Measurements from ENCODE around the gene FAM171A2. TPM values are rescaled to one million over a fixed set of nuclear protein-coding genes. Genes with fewer than 3 reads are reported as not detected.

The FAM171A2 gene
- polyA plus RNA-seq, 1 donor (not counting 4 experiments of a cell fraction or from before 2014, with no cell fraction given) = 0.35 TPM

DNA sequence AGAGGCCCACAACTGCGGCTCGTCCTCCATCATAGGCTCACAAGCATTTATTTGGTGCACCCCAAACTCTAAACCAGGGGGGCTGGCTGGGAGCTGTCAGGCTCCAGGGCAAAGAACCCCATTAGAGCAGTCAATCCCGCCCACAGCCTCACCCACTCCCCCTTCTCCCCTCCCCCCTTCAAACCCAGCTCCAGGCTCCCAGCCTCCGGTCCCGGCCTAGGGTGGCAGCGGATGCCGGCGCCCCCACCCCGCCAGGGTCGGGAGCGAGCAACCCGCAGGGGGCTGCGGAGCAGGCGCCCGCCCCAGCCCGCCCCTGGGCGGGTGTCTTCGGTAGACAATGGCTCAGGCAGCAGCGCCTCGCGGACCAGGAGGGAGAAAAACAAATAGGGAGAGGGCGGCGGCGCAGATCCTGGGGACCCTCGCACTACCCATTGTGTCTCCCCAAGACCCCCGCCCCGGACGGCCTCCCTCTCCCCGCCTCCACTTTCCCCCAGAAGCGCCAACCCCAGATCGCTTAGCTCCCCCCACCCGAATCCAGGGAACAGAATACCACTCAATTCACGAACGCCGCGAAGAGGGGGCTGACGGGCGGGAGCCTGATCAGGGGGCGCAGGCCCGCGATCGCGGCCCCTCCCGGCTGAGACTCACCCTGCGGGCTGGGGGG lies 572 bp downstream of the FAM171A2 start:
- Histone ChIP-seq H3K4me3 (ENCODE audit: control insufficient read depth in 2 of 3, extremely low read depth in 1 of 3, insufficient read depth in 2 of 3, low read depth in 1 of 3, low read length in 3 of 3) (peak overlapping the region; percentile 54 to 72 (median 57)), H4K20me1 (ENCODE audit: control insufficient read depth, extremely low read depth, insufficient read depth, low read length) (no peaks in the 10 kb centered on the region), H3K4me2 (ENCODE audit: control insufficient read depth, extremely low read depth, insufficient read depth, low read depth, low read length) (peak overlapping the region; percentile 86), H2AFZ (ENCODE audit: control insufficient read depth, low read length) (peak overlapping the region; percentile 68), H3K4me1 (ENCODE audit: control insufficient read depth, extremely low read depth, insufficient read depth, low read length) (no peaks in the 10 kb centered on the region), H3K27ac (ENCODE audit: control insufficient read depth, insufficient read depth, low read length) (no peak overlapping the region), H3K27me3 (ENCODE audit: control insufficient read depth, extremely low read depth, insufficient read depth, low read length) (peaks cover 27% of the 10 kb centered on the region), H3K79me2 (ENCODE audit: control insufficient read depth, insufficient read depth, low read length) (no peaks in the 10 kb centered on the region), H3K9me3 (ENCODE audit: control insufficient read depth, low read depth, low read length) (no peaks in the 10 kb centered on the region), H3K9me1 (ENCODE audit: control insufficient read depth, extremely low read depth, insufficient read depth, low read length) (no peaks in the 10 kb centered on the region), H3K9ac (ENCODE audit: control insufficient read depth, extremely low read depth, insufficient read depth, low read length) (peak overlapping the region; percentile 41), H3K36me3 (ENCODE audit: control insufficient read depth in 2 of 2, extremely low read depth in 1 of 2, insufficient read depth in 2 of 2, low read length in 2 of 2) (no peaks in the 10 kb centered on the region)
- dilution Hi-C loops (cut with MboI; ENCODE audit: extremely low pct_ligation_motif_present, low sequenced_read_pairs) = no loop called here
- TF ChIP-seq, protein P1, sequence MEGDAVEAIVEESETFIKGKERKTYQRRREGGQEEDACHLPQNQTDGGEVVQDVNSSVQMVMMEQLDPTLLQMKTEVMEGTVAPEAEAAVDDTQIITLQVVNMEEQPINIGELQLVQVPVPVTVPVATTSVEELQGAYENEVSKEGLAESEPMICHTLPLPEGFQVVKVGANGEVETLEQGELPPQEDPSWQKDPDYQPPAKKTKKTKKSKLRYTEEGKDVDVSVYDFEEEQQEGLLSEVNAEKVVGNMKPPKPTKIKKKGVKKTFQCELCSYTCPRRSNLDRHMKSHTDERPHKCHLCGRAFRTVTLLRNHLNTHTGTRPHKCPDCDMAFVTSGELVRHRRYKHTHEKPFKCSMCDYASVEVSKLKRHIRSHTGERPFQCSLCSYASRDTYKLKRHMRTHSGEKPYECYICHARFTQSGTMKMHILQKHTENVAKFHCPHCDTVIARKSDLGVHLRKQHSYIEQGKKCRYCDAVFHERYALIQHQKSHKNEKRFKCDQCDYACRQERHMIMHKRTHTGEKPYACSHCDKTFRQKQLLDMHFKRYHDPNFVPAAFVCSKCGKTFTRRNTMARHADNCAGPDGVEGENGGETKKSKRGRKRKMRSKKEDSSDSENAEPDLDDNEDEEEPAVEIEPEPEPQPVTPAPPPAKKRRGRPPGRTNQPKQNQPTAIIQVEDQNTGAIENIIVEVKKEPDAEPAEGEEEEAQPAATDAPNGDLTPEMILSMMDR (optimal IDR thresholded peaks at IDR 0.05 in 1 of 3, IDR thresholded peaks at IDR 0.05 in 1 of 3, conservative IDR thresholded peaks at IDR 0.05 in 1 of 3; ENCODE audit: extremely low read depth in 1 of 3, insufficient read depth in 2 of 3, low read length in 3 of 3) = no peak
- TF ChIP-seq EZH2 (IDR thresholded peaks at IDR 0.05; ENCODE audit: low read length) = no peak
- no peak for DNase-seq (ENCODE audit: low read depth, low spot score)
- no peak for FAIRE-seq

DNA sequence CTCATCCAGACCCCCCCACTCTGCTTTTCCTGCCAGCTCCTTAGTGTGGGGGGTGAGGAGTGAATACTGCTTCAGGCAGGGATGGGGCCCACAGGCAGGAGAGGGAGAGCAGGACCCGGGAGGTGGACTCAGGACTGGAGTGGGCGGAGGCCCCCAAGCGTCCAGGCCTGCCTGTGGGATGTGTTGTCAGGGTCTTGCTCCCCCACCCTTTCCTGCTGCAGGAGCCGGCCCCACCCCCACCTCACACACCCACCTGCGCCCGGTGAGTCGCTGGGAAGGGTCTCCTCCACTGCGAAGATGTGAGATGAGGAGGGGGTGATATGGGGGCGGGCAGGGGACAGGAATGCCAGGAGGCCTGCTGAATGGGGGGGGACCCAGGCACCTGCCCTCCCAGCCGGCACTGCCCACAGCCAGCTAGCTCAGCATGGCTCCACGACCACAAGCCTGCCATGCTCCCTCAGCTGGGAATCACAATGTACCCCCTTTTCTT lies 1.1 kb downstream of the FAM171A2 start:
- DNase-seq (ENCODE audit: low read depth, low spot score) (no peak), FAIRE-seq (no peak)
- Histone ChIP-seq H3K36me3 (ENCODE audit: control insufficient read depth in 2 of 2, extremely low read depth in 1 of 2, insufficient read depth in 2 of 2, low read length in 2 of 2) (no peaks in the 10 kb centered on the region), H3K9me3 (ENCODE audit: control insufficient read depth, low read depth, low read length) (no peaks in the 10 kb centered on the region), H3K79me2 (ENCODE audit: control insufficient read depth, insufficient read depth, low read length) (no peaks in the 10 kb centered on the region), H3K9ac (ENCODE audit: control insufficient read depth, extremely low read depth, insufficient read depth, low read length) (no peak overlapping the region), H3K4me2 (ENCODE audit: control insufficient read depth, extremely low read depth, insufficient read depth, low read depth, low read length) (peak overlapping the region; percentile 86), H4K20me1 (ENCODE audit: control insufficient read depth, extremely low read depth, insufficient read depth, low read length) (no peaks in the 10 kb centered on the region), H3K4me3 (ENCODE audit: control insufficient read depth in 2 of 3, extremely low read depth in 1 of 3, insufficient read depth in 2 of 3, low read depth in 1 of 3, low read length in 3 of 3) (peak overlapping the region in 1 of 3 experiments; percentile 54), H3K27ac (ENCODE audit: control insufficient read depth, insufficient read depth, low read length) (no peak overlapping the region), H3K4me1 (ENCODE audit: control insufficient read depth, extremely low read depth, insufficient read depth, low read length) (no peaks in the 10 kb centered on the region), H2AFZ (ENCODE audit: control insufficient read depth, low read length) (no peak overlapping the region), H3K27me3 (ENCODE audit: control insufficient read depth, extremely low read depth, insufficient read depth, low read length) (peaks cover 23% of the 10 kb centered on the region), H3K9me1 (ENCODE audit: control insufficient read depth, extremely low read depth, insufficient read depth, low read length) (no peaks in the 10 kb centered on the region)
- TF ChIP-seq EZH2 (IDR thresholded peaks at IDR 0.05; ENCODE audit: low read length) = no peak
- TF ChIP-seq, protein P1 (optimal IDR thresholded peaks at IDR 0.05 in 1 of 3, IDR thresholded peaks at IDR 0.05 in 1 of 3, conservative IDR thresholded peaks at IDR 0.05 in 1 of 3; ENCODE audit: extremely low read depth in 1 of 3, insufficient read depth in 2 of 3, low read length in 3 of 3) = no peak
- dilution Hi-C loops (cut with MboI; ENCODE audit: extremely low pct_ligation_motif_present, low sequenced_read_pairs) = no loop called here

Data from keratinocyte (primary cell).